ENCODE results near the gene LYRM4. TPM values are rescaled to one million over a fixed set of nuclear protein-coding genes. Genes with fewer than 3 reads are reported as not detected.

LYRM4 gene
- total RNA-seq, 4 donors from 2014 or later, result 16.9 to 20.9 (median 18.4) TPM

DNA sequence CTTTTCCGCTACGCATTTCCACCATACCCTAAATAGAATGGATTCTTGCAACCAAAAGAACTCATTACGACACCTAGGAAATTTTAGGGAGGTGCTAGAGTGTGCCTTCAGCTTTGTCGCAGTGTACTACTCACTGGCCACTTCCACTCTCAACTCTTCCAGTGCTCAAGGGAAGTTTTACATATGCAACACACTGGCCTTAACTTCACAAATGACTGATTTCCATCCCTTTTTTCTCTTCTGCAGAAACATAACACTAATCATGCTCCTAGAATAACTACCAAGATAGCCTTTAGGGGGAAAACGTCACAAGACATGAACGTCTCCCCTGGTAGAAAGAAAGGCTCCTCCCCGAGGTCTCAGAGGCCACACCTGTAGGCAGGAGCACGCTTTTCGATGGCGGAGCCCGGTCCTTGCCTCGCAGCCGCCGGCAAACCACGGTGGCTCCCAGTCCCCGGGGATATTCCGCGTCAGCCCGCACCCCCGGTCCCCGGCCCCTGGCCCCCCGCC, 584 bp downstream of the LYRM4 start:
- 5% methylated on average over 19 of the region's 22 CpGs for WGBS
- peak overlapping the region; percentile 72 to 82 (median 75) for H3K4me3 ChIP-seq
- H3K36me3 ChIP-seq, result peaks cover 0 to 18% (median 0%) of the 10 kb centered on the region in 4 donors
- peaks cover 17 to 26% (median 24%) of the 10 kb centered on the region in 4 donors for H3K4me1 ChIP-seq
- H3K9me3 ChIP-seq, result no peaks in the 10 kb centered on the region
- intact Hi-C loops (cut with DNase I), result loop anchor here (5.0 to 10.0 kb wide), 2 partner anchors 118 to 255 kb away; partner anchors contain the start of gene RPP40
- no peak for TF ChIP-seq POLR2AphosphoS5 (IDR thresholded peaks at IDR 0.05)
- TF ChIP-seq, protein P1, sequence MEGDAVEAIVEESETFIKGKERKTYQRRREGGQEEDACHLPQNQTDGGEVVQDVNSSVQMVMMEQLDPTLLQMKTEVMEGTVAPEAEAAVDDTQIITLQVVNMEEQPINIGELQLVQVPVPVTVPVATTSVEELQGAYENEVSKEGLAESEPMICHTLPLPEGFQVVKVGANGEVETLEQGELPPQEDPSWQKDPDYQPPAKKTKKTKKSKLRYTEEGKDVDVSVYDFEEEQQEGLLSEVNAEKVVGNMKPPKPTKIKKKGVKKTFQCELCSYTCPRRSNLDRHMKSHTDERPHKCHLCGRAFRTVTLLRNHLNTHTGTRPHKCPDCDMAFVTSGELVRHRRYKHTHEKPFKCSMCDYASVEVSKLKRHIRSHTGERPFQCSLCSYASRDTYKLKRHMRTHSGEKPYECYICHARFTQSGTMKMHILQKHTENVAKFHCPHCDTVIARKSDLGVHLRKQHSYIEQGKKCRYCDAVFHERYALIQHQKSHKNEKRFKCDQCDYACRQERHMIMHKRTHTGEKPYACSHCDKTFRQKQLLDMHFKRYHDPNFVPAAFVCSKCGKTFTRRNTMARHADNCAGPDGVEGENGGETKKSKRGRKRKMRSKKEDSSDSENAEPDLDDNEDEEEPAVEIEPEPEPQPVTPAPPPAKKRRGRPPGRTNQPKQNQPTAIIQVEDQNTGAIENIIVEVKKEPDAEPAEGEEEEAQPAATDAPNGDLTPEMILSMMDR (IDR thresholded peaks at IDR 0.05), result no peak
- TF ChIP-seq EP300 (IDR thresholded peaks at IDR 0.05), result no peak
- TF ChIP-seq POLR2A (IDR thresholded peaks at IDR 0.05; ENCODE audit: low read depth), result no peak
- H3K27ac ChIP-seq (replicated peaks in 1 of 4), result peak overlapping the region; percentile 89 to 94 (median 92)
- no peaks in the 10 kb centered on the region for H3K27me3 ChIP-seq
- no peak for DNase-seq (ENCODE audit: extremely low spot score)

DNA sequence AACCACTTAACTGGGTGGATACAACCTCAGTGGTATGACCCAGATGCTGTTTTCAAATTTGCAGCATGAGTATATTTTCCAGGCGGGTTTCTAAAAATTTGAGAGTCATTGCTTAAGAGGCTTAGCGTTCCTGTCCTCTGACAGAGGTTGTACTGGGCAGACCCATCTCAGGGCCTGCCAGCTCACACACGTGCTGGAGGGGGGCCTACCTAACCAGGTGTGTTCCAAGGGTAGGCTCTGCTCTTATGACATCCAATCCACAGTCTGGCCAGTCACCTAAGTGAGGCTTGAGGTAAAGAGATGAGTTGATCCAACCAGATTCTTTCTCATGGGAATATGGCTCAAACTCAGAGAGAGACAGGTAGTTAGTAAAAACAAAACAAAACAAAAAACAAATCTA, 1.3 kb downstream of the LYRM4 start:
- no peak for DNase-seq (ENCODE audit: extremely low spot score)
- Histone ChIP-seq H3K4me1 (peaks cover 17 to 26% (median 24%) of the 10 kb centered on the region in 4 donors), H3K36me3 (peaks cover 0 to 18% (median 0%) of the 10 kb centered on the region in 4 donors), H3K4me3 (peak overlapping the region in 3 of 4 donors; percentile 72 to 77 (median 73)), H3K27ac (replicated peaks in 1 of 4) (no peak overlapping the region), H3K9me3 (no peaks in the 10 kb centered on the region), H3K27me3 (no peaks in the 10 kb centered on the region)
- 70% methylated on average over 3 of the region's 3 CpGs for WGBS
- intact Hi-C loops (cut with DNase I), result no loop called here
- TF ChIP-seq EP300 (IDR thresholded peaks at IDR 0.05) (no peak), POLR2A (IDR thresholded peaks at IDR 0.05; ENCODE audit: low read depth) (no peak), POLR2AphosphoS5 (IDR thresholded peaks at IDR 0.05) (no peak)
- TF ChIP-seq, protein P1 (IDR thresholded peaks at IDR 0.05), result no peak

DNA sequence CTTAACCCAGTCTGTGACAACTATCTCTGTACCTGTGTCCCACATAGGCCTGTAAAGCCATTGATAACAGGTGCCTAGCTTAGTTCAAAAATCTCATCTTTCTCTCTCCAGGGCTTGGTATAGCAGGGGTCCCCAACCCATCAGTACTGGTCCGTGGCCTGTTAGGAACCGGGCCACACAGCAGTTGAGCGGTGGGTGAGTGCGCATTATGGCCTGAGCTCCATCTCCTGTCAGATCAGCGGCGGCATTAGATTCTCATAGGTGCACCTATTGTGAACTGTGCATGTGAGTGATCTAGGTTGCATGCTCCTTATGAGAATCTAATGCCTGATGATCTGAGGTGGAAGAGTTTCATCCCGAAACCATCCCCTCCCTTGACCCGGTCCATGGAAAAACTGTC, 3.4 kb downstream of the LYRM4 start:
- no peaks in the 10 kb centered on the region for H3K27me3 ChIP-seq
- H3K27ac ChIP-seq (replicated peaks in 1 of 4), result no peak overlapping the region
- intact Hi-C loops (cut with DNase I), result no loop called here
- DNase-seq (ENCODE audit: extremely low spot score), result no peak
- no peak for TF ChIP-seq POLR2AphosphoS5 (IDR thresholded peaks at IDR 0.05)
- no peak for TF ChIP-seq EP300 (IDR thresholded peaks at IDR 0.05)
- TF ChIP-seq, protein P1 (IDR thresholded peaks at IDR 0.05), result no peak
- TF ChIP-seq POLR2A (IDR thresholded peaks at IDR 0.05; ENCODE audit: low read depth), result no peak
- H3K36me3 ChIP-seq, result peaks cover 0 to 28% (median 0%) of the 10 kb centered on the region in 4 donors
- H3K9me3 ChIP-seq, result no peaks in the 10 kb centered on the region
- peaks cover 11 to 20% (median 17%) of the 10 kb centered on the region in 4 donors for H3K4me1 ChIP-seq
- WGBS, result 92% methylated on average over 8 of the region's 8 CpGs
- H3K4me3 ChIP-seq, result no peak overlapping the region

DNA sequence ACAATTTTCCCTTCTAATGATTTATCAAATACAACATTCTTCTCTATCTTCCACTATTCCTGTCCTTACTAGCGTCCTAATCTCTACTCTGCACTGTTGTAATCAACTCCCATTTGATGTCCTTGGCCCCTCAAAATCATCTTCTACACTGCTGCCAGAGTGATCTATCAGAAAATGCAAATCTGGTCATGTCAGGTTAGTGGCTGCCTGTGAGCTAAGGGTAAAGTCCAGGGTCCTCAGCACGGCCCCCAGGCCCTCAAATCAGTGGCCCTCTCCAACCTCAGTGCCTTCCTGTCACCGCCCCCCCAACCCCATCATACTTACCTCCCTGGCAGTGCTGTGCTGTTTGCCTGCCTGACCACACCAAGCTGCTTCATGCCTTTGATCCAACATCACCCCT, 3.8 kb downstream of the LYRM4 start:
- H3K36me3 ChIP-seq, result peaks cover 0 to 28% (median 0%) of the 10 kb centered on the region in 4 donors
- H3K4me3 ChIP-seq, result no peak overlapping the region
- H3K27me3 ChIP-seq, result no peaks in the 10 kb centered on the region
- intact Hi-C loops (cut with DNase I), result no loop called here
- TF ChIP-seq POLR2AphosphoS5 (IDR thresholded peaks at IDR 0.05) (no peak), EP300 (IDR thresholded peaks at IDR 0.05) (no peak), POLR2A (IDR thresholded peaks at IDR 0.05; ENCODE audit: low read depth) (no peak)
- TF ChIP-seq, protein P1 (IDR thresholded peaks at IDR 0.05), result no peak
- WGBS, result 95% methylated on average over 3 of the region's 3 CpGs
- peaks cover 8 to 15% (median 12%) of the 10 kb centered on the region in 4 donors for H3K4me1 ChIP-seq
- no peak for DNase-seq (ENCODE audit: extremely low spot score)
- no peaks in the 10 kb centered on the region for H3K9me3 ChIP-seq
- no peak overlapping the region for H3K27ac ChIP-seq (replicated peaks in 1 of 4)

Data from esophagus muscularis mucosa (tissue), 4 donors.